NCI-H2227 (cell line): ENCODE data around the gene CA5B.
"Not testable (repeated sequence)": the region's sequence is repeated elsewhere in the genome, so short reads cannot be mapped to it uniquely, and the experiment has no call there.

Source experiments
- DNase-seq: peaks from one replicate; lab custom pipeline; 2025; ENCODE audit not compliant: unreplicated experiment; lab: John Stamatoyannopoulos, UW

The CA5B gene

GRCh38 chrX:15737959-15738902, at the start of gene CA5B:
TSS of gene CA5B (plus strand) at chrX:15738270. CDS start at chrX:15750024, 11,754 bp downstream.
- peak; percentile 96 for DNase-seq

GRCh38 chrX:15694941-15695451, 43.1 kb upstream of the CA5B start:
- no peak for DNase-seq

GRCh38 chrX:15696516-15696915, 41.6 kb upstream of the CA5B start:
- no peak for DNase-seq

GRCh38 chrX:15702488-15703371, 35.3 kb upstream of the CA5B start:
- no peak for DNase-seq

GRCh38 chrX:15703809-15704208, 34.3 kb upstream of the CA5B start:
- not testable (repeated sequence) for DNase-seq

GRCh38 chrX:15704273-15704672, 33.8 kb upstream of the CA5B start:
- DNase-seq, result not testable (repeated sequence)

GRCh38 chrX:15714529-15714928, 23.5 kb upstream of the CA5B start:
- DNase-seq, result no peak

- no peak for DNase-seq
These were observed 19.6 kb upstream of the CA5B start for GRCh38 chrX:15718283-15718970.

GRCh38 chrX:15719324-15719968, 18.6 kb upstream of the CA5B start:
- DNase-seq, result no peak

- DNase-seq, result no peak
These were observed 16.2 kb upstream of the CA5B start for GRCh38 chrX:15721911-15722310.

GRCh38 chrX:15723887-15724517, 14.1 kb upstream of the CA5B start:
- DNase-seq, result no peak

GRCh38 chrX:15724911-15725310, 13.2 kb upstream of the CA5B start:
- no peak for DNase-seq

- not testable (repeated sequence) for DNase-seq
These were observed 6.7 kb upstream of the CA5B start for GRCh38 chrX:15731368-15731767.

- no peak for DNase-seq
These were observed 696 bp upstream of the CA5B start for GRCh38 chrX:15737190-15737958.

- DNase-seq, result no peak
These were observed 1.8 kb downstream of the CA5B start for GRCh38 chrX:15739886-15740285.

GRCh38 chrX:15744181-15744867, 6.3 kb downstream of the CA5B start:
- no peak for DNase-seq

GRCh38 chrX:15745179-15745578, 7.1 kb downstream of the CA5B start:
- DNase-seq, result no peak

GRCh38 chrX:15746651-15747050, 8.6 kb downstream of the CA5B start:
- not testable (repeated sequence) for DNase-seq
